Panc1 (cell line): Measurements from ENCODE around the gene BTLA. TPM values are rescaled to one million over a fixed set of nuclear protein-coding genes. Genes with fewer than 3 reads are reported as not detected.

Experiments
- ATAC-seq: fragments of 200-7000 bp; cut with Tn5 transposase; 2 replicates; pipeline ENCODE4 v1.9.1; 2020; ENCODE audit warnings: mild to moderate bottlenecking, moderate library complexity
- BruUV-seq: library from RNA; stranded (reverse); fragments of 400-500 nt; replicated peaks from 2 replicates; lab custom pipeline; 2021; lab: Mats Ljungman, UMichigan
- CTCF ChIA-PET: fragments of 300-600 bp; sonication (Branson Sonifier 250); formaldehyde crosslinking; loops from one replicate; lab custom pipeline; 2022; ENCODE audit warnings: antibody characterized with exemption; lab: Charles Lee
- POLR2A ChIA-PET: fragments of 300-600 bp; sonication (Branson Sonifier 250); formaldehyde crosslinking; loops from one replicate; lab custom pipeline; 2022; ENCODE audit warnings: antibody characterized with exemption; lab: Charles Lee
- DNase-seq: peaks from one replicate; pipeline ENCODE4 v3.0.0-alpha.2; 2010; ENCODE audit warnings: low read depth, low spot score
- H3K27ac ChIP-seq: 2 replicates; pipeline ENCODE4 v1.5.1; 2011; ENCODE audit warnings: mild to moderate bottlenecking, low read length, inconsistent platforms
- H3K27me3 ChIP-seq: fragments of 200-500 bp; sonication (Bioruptor generic); 2 replicates; pipeline ENCODE4 v1.6.0; 2014; ENCODE audit warnings: low read length, inconsistent platforms; ENCODE audit not compliant: control insufficient read depth, insufficient read depth
- H3K36me3 ChIP-seq: fragments of 200-500 bp; sonication (Bioruptor generic); 2 replicates; pipeline ENCODE4 v1.5.1; 2014; ENCODE audit warnings: inconsistent platforms, mild to moderate bottlenecking, low read length, moderate library complexity; ENCODE audit not compliant: control insufficient read depth, insufficient read depth
- H3K4me1 ChIP-seq: 2 replicates; pipeline ENCODE4 v1.5.1; 2011; ENCODE audit warnings: inconsistent platforms, mild to moderate bottlenecking, low read length, moderate library complexity; ENCODE audit not compliant: control insufficient read depth, insufficient read depth
- H3K4me3 ChIP-seq, 2 experiments: 2 replicates each; pipeline ENCODE4 v1.5.1; 2011 to 2012; ENCODE audit warnings: low read depth in 2 of 2, low read length in 2 of 2, mild to moderate bottlenecking in 2 of 2, inconsistent platforms in 1 of 2, moderate library complexity in 1 of 2
- H3K9me3 ChIP-seq: fragments of 200-500 bp; sonication (Bioruptor generic); 2 replicates; pipeline ENCODE4 v1.5.1; 2014; ENCODE audit warnings: low read depth, mild to moderate bottlenecking, inconsistent platforms, low read length, moderate library complexity; ENCODE audit not compliant: control insufficient read depth, insufficient read depth
- CTCF ChIP-seq: fragments of 450-650 bp; IDR thresholded peaks from 2 replicates; pipeline ENCODE4 v1.5.1; 2017; ENCODE audit warnings: mild to moderate bottlenecking
- POLR2AphosphoS5 ChIP-seq: IDR thresholded peaks from 2 replicates; pipeline ENCODE4 v1.6.1; 2012; ENCODE audit warnings: mild to moderate bottlenecking, low read depth, low read length, moderate library complexity
- REST ChIP-seq, 2 experiments: IDR thresholded peaks; 2 replicates each; pipeline ENCODE4 v1.6.1; 2011 to 2012; ENCODE audit warnings: low read depth in 2 of 2, control low read depth in 1 of 2, low read length in 1 of 2, mild to moderate bottlenecking in 1 of 2, moderate library complexity in 1 of 2; ENCODE audit not compliant: insufficient read depth in 1 of 2
- SIN3A ChIP-seq: IDR thresholded peaks from 2 replicates; pipeline ENCODE4 v1.6.1; 2012; ENCODE audit warnings: low read depth, mild to moderate bottlenecking, low read length, moderate library complexity, borderline replicate concordance; ENCODE audit not compliant: insufficient read depth
- TCF7L2 ChIP-seq: IDR thresholded peaks from 2 replicates; pipeline ENCODE4 v1.6.1; 2011; ENCODE audit warnings: mild to moderate bottlenecking, low read depth, low read length, inconsistent platforms
- in situ Hi-C: cut with HindIII; loops from 2 replicates; pipeline ENCODE4 v1.10.0; 2016; ENCODE audit warnings: low sequenced_read_pairs, low pct_unique_long_range_greater_than_20kb
- intact Hi-C: fragments of 100-400 bp; cut with micrococcal nuclease; formaldehyde crosslinking; loops from one replicate; pipeline ENCODE4 v1.10.0; 2022; ENCODE audit not compliant: unreplicated experiment
- total RNA-seq: library from RNA; stranded (reverse); gene quantifications from one replicate; pipeline ENCODE4 v1.2.1, GENCODE V29; 2021; ENCODE audit not compliant: unreplicated experiment

Gene BTLA
- total RNA-seq, 1 experiment from 2014 or later, result not detected

GRCh38 chr3:112470788-112471187 lies 28.5 kb downstream of the BTLA start:
- Histone ChIP-seq H3K9me3 (no peaks in the 10 kb centered on the region), H3K4me1 (no peaks in the 10 kb centered on the region; the same call in 1 of the 2 replicates), H3K27me3 (no peaks in the 10 kb centered on the region), H3K27ac (no peak overlapping the region), H3K4me3 (no peak overlapping the region), H3K36me3 (no peaks in the 10 kb centered on the region)
- in situ Hi-C loops, result no loop called here
- TF ChIP-seq CTCF (no peak), POLR2AphosphoS5 (no peak), REST (IDR thresholded peaks at IDR 0.05; ENCODE audit: insufficient read depth in 1 of 2, low read depth in 2 of 2, low read length in 1 of 2) (no peak), SIN3A (no peak), TCF7L2 (no peak)
- ATAC-seq (no peak), DNase-seq (no peak)
- POLR2A ChIA-PET, result no interaction called here
- no TSS peak for BruUV-seq
- intact Hi-C loops, result no loop called here
- CTCF ChIA-PET, result no interaction called here

- H3K9me3 ChIP-seq, result no peaks in the 10 kb centered on the region
- ChIA-PET POLR2A (no interaction called here), CTCF (no interaction called here)
- no TSS peak for BruUV-seq
- no peak overlapping the region for H3K27ac ChIP-seq
- no peak for DNase-seq
- TF ChIP-seq SIN3A (no peak), CTCF (no peak)
- no peak for ATAC-seq
- H3K36me3 ChIP-seq, result no peaks in the 10 kb centered on the region
- intact Hi-C loops, result no loop called here
- no peak overlapping the region for H3K4me3 ChIP-seq
- H3K27me3 ChIP-seq, result no peaks in the 10 kb centered on the region
- H3K4me1 ChIP-seq, result no peaks in the 10 kb centered on the region; the same call in 1 of the 2 replicates
- in situ Hi-C loops, result no loop called here
These were observed 29.6 kb downstream of the BTLA start for GRCh38 chr3:112469671-112470070.

- Histone ChIP-seq H3K27me3 (no peaks in the 10 kb centered on the region), H3K4me1 (no peaks in the 10 kb centered on the region; the same call in 1 of the 2 replicates), H3K9me3 (no peaks in the 10 kb centered on the region), H3K27ac (no peak overlapping the region), H3K4me3 (no peak overlapping the region), H3K36me3 (no peaks in the 10 kb centered on the region)
- no TSS peak for BruUV-seq
- TF ChIP-seq REST (IDR thresholded peaks at IDR 0.05; ENCODE audit: insufficient read depth in 1 of 2, low read depth in 2 of 2, low read length in 1 of 2) (no peak), SIN3A (no peak), POLR2AphosphoS5 (no peak), TCF7L2 (no peak), CTCF (no peak)
- no peak for DNase-seq
- in situ Hi-C loops, result no loop called here
- intact Hi-C loops, result no loop called here
- ChIA-PET CTCF (no interaction called here), POLR2A (no interaction called here)
- ATAC-seq, result no peak
These were observed 31.7 kb downstream of the BTLA start for GRCh38 chr3:112467539-112467938.
